Aorta (tissue), 5 donors: Measurements from ENCODE around the gene CDH12. TPM values are rescaled to one million over a fixed set of nuclear protein-coding genes. Genes with fewer than 3 reads are reported as not detected.

ENCODE experiments used
- ATAC-seq: fragments of 200-7000 bp; cut with Tn5 transposase; one replicate; pipeline ENCODE4 v1.9.1; 2022; ENCODE audit warnings: moderate library complexity; ENCODE audit not compliant: low FRiP score
- DNase-seq, 2 donors: peaks; one replicate each; pipeline ENCODE4 v3.0.0-alpha.2; 2020
- H3K27ac ChIP-seq, 2 donors: one replicate each; pipeline ENCODE4 v1.5.1; 2013; ENCODE audit warnings: low read length in 2 of 2, mild to moderate bottlenecking in 2 of 2, moderate library complexity in 2 of 2, control low read depth in 1 of 2, inconsistent platforms in 1 of 2, low read depth in 1 of 2
- H3K27me3 ChIP-seq, 2 donors: one replicate each; pipeline ENCODE4 v1.6.1; 2013; ENCODE audit warnings: control low read depth in 1 of 2, low read length in 1 of 2, mild to moderate bottlenecking in 1 of 2, moderate library complexity in 1 of 2; ENCODE audit not compliant: insufficient read depth in 2 of 2, control insufficient read depth in 1 of 2
- H3K36me3 ChIP-seq, 2 donors: one replicate each; pipeline ENCODE4 v1.6.1; 2013; ENCODE audit warnings: control low read depth in 1 of 2, low read length in 1 of 2, mild to moderate bottlenecking in 1 of 2; ENCODE audit not compliant: insufficient read depth in 2 of 2, control insufficient read depth in 1 of 2
- H3K4me1 ChIP-seq, 2 donors: one replicate each; pipeline ENCODE4 v1.6.1; 2013; ENCODE audit warnings: low read length in 2 of 2, control low read depth in 1 of 2, mild to moderate bottlenecking in 1 of 2, moderate library complexity in 1 of 2; ENCODE audit not compliant: insufficient read depth in 2 of 2, control insufficient read depth in 1 of 2
- H3K4me3 ChIP-seq, 2 donors: one replicate each; pipeline ENCODE4 v1.5.1; 2013; ENCODE audit warnings: low read length in 2 of 2, control low read depth in 1 of 2, mild to moderate bottlenecking in 1 of 2
- H3K9me3 ChIP-seq: one replicate; pipeline ENCODE4 v1.6.1; 2013; ENCODE audit warnings: mild to moderate bottlenecking, low read length; ENCODE audit not compliant: control insufficient read depth
- WGBS, 2 donors: extraction: QIAGEN DNeasy Blood & Tissue Kit; methylation state at CpG; one replicate each; pipeline ENCODE4 v1.1.7; 2013; 5-methylcytosine and 5-hydroxymethylcytosine counted together
- intact Hi-C, 2 donors: fragments of 100-400 bp; cut with DNase I; formaldehyde crosslinking; loops; one replicate each; pipeline versions ENCODE4 v1.14.2 to v1.15.0; 2022
- polyA plus RNA-seq, 2 donors: library from polyadenylated mRNA; stranded (reverse); fragments of 200-250 nt; gene quantifications; one replicate each; pipeline ENCODE4 v1.2.3, GENCODE V29; 2013
- total RNA-seq, 2 donors: library from RNA; stranded (reverse); fragmentation: NEBNext Ultra II Directional; extraction: Animal tissue kit (Norgen Biotek cat#: 25700); gene quantifications; one replicate each; pipeline ENCODE4 v1.2.1, GENCODE V29; 2021
- donor health status: healthy with polysubstance abuse.
- donor health status: Bipolar disorder and iron deficiency.
- donor health status: DM: no; HTN: no; CAD: no.
- donor health status: DM: no; HTN: no; CAD: no.
- donor health status: DM: yes; HTN: yes; CAD: no.

The CDH12 gene
- total and polyA plus RNA-seq, 4 donors, result not detected

DNA sequence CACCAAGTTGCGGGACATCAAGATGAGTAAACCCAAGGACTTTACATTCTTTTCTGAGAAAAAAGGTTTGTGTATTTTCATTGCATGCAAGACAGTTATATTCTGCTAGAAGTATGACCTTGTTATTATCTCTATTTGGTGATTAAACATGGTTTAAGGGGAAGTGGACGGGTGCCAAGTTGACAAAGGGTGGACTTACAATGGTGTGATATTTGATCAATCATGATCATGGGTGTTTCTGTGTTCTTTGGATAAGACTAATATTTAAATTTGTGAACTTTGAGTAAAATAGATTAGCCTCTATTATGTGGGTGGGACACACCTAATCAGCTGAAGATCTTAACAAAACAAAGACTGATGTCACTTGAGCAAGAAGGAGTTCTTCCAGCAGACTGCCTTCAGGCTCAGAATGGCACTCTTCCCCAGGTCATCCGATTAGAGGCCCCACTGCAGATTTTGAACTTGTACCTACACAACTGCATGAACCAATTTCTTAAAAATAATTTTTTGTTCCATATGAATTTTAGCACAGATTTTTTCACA, 782.9 kb downstream of the CDH12 start:
- ATAC-seq (no peak), DNase-seq (no peak)
- H3K27ac ChIP-seq, result no peak overlapping the region
- H3K27me3 ChIP-seq, result no peaks in the 10 kb centered on the region
- intact Hi-C loops, result no loop called here
- no peaks in the 10 kb centered on the region for H3K4me1 ChIP-seq
- H3K36me3 ChIP-seq, result no peaks in the 10 kb centered on the region
- H3K4me3 ChIP-seq, result no peak overlapping the region
- 70 to 73% methylated on average over 3 of the region's 3 CpGs for WGBS, 2 donors
- no peaks in the 10 kb centered on the region for H3K9me3 ChIP-seq

DNA sequence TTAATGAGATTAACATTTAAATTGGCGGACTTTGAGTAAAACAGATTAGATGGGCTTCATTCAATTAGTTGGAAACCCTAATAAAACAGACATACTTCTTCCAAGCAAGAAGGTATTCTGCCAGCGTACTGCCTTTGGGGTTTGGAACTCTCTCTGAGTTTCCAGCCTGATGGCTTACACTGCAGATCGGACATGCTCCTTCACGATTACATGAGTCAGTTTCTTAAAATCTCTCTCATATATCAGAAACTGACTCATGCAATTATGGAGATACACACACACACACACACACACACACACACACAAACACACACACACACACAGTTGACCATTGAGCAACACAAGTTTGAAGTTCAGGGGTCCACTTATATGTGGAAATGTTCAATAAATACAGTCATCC, 789.4 kb downstream of the CDH12 start:
- intact Hi-C loops, result no loop called here
- ATAC-seq, result no peak

DNA sequence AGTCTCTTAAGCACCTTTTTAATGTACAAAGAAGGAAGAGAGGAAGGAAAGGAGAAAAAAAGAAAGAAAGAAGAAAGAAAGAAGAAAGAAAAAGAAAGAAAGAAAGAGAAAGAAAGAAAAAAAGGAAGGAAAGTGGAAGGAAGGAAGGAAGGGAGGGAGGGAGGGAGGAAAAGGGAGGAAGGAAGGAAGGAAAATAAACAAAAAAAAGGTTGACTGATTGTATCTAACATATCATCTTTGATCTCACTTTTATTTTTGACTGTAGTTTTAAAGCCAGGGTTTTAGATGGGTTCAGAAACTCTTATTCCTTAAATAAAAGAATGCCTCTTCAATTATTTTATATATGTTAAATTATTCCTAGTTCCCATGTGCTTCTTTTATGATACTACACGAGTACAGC, 794.5 kb downstream of the CDH12 start:
- Histone ChIP-seq H3K4me3 (no peak overlapping the region), H3K36me3 (no peaks in the 10 kb centered on the region), H3K27ac (no peak overlapping the region), H3K4me1 (no peaks in the 10 kb centered on the region), H3K27me3 (no peaks in the 10 kb centered on the region), H3K9me3 (no peaks in the 10 kb centered on the region)
- intact Hi-C loops, result no loop called here
- DNase-seq (no peak), ATAC-seq (no peak)
- 30 to 31% methylated on average over 1 of the region's 1 CpG for WGBS, 2 donors

More for the DNA sequence above, 789.4 kb downstream of the CDH12 start:
- Histone ChIP-seq H3K36me3 (no peaks in the 10 kb centered on the region), H3K9me3 (no peaks in the 10 kb centered on the region), H3K27me3 (no peaks in the 10 kb centered on the region), H3K4me1 (no peaks in the 10 kb centered on the region), H3K4me3 (no peak overlapping the region), H3K27ac (no peak overlapping the region)
- DNase-seq, result no peak
- WGBS, 2 donors, result 85 to 86% methylated on average over 4 of the region's 4 CpGs

DNA sequence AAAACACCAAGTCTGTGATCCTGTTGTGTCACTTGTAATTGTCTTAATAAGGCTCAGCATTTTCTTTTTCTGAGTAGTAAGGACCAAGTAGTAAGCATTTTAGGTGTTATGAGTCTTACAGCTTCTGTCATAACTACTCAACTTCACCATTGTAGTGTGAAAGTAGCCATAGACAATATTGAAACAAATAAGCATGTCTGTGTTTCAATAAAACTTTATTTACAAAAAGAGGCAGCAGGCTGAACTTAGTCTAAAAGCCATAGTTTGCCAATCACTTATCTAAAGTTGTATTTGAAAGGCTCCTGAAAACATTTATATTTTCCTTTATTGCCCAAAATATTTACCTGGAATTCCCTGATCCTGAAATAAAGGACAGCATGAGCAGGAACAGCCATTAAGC, 796.1 kb downstream of the CDH12 start:
- intact Hi-C loops, result no loop called here

DNA sequence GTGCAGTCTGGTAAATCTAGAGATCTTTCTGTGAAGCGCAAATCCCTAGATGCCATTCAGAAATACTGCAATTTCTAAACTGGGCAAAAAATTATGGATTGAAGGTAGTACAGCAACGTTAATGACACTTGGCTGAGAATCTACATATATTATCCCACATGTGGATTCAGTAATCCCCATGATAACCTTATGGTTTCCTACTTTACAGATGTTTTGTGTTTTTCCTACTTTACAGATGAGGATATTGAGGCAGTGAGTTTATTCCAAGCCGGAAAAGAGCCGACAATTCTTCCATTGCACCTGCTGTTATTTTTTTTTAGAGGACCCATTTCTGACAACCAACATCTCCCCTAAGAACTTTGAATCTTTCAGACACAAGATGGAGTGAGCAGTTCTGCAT, 796.5 kb downstream of the CDH12 start:
- WGBS, 2 donors, result 84 to 86% methylated on average over 4 of the region's 4 CpGs
- no peaks in the 10 kb centered on the region for H3K36me3 ChIP-seq
- H3K27ac ChIP-seq, result no peak overlapping the region
- no peak overlapping the region for H3K4me3 ChIP-seq
- ATAC-seq (no peak), DNase-seq (no peak)
- no peaks in the 10 kb centered on the region for H3K9me3 ChIP-seq
- H3K27me3 ChIP-seq, result no peaks in the 10 kb centered on the region
- intact Hi-C loops, result no loop called here
- no peaks in the 10 kb centered on the region for H3K4me1 ChIP-seq

More for the DNA sequence above, 796.1 kb downstream of the CDH12 start:
- H3K27ac ChIP-seq, result no peak overlapping the region
- H3K27me3 ChIP-seq, result no peaks in the 10 kb centered on the region
- H3K36me3 ChIP-seq, result no peaks in the 10 kb centered on the region
- no peaks in the 10 kb centered on the region for H3K9me3 ChIP-seq
- no peak overlapping the region for H3K4me3 ChIP-seq
- ATAC-seq, result no peak
- DNase-seq, result no peak
- H3K4me1 ChIP-seq, result no peaks in the 10 kb centered on the region

DNA sequence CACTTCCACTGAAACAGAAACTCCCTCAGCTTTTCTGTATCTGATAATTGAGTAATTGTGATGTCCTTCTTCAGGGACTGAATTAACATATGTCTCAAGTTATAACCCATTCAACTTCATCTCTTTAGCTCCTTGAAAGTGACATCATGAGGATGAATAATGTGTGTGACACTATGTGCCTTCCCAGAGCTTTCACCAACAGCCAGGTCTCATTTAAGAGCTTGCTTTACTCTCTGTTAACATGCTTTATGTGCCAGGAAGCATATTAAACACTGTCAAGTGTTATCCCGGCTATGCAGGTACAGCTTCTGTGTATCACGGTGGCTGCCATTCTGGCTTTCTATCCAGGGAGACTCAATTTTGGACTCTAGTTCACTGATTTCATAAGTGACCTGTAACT, 799.9 kb downstream of the CDH12 start:
- no peak for DNase-seq
- Histone ChIP-seq H3K9me3 (no peaks in the 10 kb centered on the region), H3K36me3 (no peaks in the 10 kb centered on the region), H3K4me3 (no peak overlapping the region), H3K4me1 (no peaks in the 10 kb centered on the region), H3K27ac (no peak overlapping the region), H3K27me3 (no peaks in the 10 kb centered on the region)
- 69 to 74% methylated on average over 2 of the region's 2 CpGs for WGBS, 2 donors
- intact Hi-C loops, result no loop called here
- ATAC-seq, result no peak

DNA sequence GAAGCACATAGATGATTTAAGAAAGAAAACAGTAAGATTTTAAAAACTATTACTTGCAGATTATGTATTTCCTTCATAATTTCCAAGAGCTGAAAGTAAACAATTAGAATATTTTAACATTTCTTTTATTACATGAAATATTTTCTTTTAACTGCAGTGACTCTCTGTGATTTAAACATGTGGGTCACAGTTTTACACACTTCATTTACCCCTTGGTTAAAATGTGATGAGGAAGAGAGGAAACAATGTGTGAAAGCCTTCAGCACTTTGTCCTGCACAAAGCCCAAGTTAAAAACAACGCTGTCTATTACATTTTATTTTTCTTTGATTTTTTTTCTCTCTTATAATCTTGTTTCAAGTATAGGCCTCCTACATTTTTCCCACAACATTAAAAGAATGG, 801.3 kb downstream of the CDH12 start:
- Histone ChIP-seq H3K27ac (no peak overlapping the region), H3K4me1 (no peaks in the 10 kb centered on the region), H3K36me3 (no peaks in the 10 kb centered on the region), H3K4me3 (no peak overlapping the region), H3K9me3 (no peaks in the 10 kb centered on the region), H3K27me3 (no peaks in the 10 kb centered on the region)
- intact Hi-C loops, result no loop called here
- no peak for DNase-seq
- no peak for ATAC-seq
- WGBS, 2 donors, result 32 to 55% methylated on average over 1 of the region's 1 CpG

DNA sequence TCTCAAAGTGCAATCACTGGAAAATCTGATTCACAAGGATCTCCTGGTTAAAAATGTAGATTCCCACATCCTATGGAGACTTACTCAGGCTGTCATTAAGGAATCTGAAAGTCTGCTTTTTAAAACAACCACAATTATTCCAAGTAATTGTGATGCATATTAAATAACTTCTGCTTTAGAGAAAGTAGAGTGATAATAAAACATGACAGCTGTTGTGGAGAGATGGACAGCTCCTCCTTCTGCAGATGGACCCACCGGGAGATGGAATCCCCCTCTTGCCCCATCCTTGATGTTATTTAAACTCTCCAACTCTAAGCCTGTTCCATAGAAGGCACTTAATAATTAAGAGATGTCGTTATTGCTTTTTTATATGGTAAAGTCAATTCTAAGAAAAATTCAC, 802.2 kb downstream of the CDH12 start:
- WGBS, 2 donors, result 73 to 77% methylated on average over 2 of the region's 2 CpGs
- intact Hi-C loops, result no loop called here
- H3K27me3 ChIP-seq, result no peaks in the 10 kb centered on the region
- H3K27ac ChIP-seq, result no peak overlapping the region
- DNase-seq, result no peak
- no peaks in the 10 kb centered on the region for H3K4me1 ChIP-seq
- H3K9me3 ChIP-seq, result no peaks in the 10 kb centered on the region
- no peak for ATAC-seq
- no peak overlapping the region for H3K4me3 ChIP-seq
- no peaks in the 10 kb centered on the region for H3K36me3 ChIP-seq

DNA sequence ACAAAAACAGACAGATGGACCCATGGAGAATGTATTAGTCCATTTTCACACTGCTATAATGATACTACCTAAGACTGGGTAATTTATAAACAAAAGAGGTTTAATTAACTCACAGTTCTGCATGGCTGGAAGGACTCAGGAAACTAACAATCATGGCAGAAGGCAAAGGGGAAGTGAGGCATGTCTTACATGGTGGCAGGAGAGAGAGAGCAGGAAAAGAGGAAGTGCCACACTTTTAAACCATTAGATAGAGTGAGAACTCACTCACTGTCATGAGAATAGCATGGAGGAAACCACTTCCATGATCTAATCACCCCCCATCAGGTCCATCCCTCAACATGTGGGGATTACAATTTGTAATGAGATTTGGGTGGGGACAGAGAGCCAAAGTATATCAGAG, 808.9 kb downstream of the CDH12 start:
- no peak overlapping the region for H3K27ac ChIP-seq
- peaks cover 1% of the 10 kb centered on the region for H3K9me3 ChIP-seq
- no peak for DNase-seq
- intact Hi-C loops, result no loop called here
- no peaks in the 10 kb centered on the region for H3K36me3 ChIP-seq
- no peaks in the 10 kb centered on the region for H3K4me1 ChIP-seq
- ATAC-seq, result no peak
- H3K4me3 ChIP-seq, result no peak overlapping the region
- H3K27me3 ChIP-seq, result no peaks in the 10 kb centered on the region
